Smooth muscle cell (in vitro differentiated cells): ENCODE data around the gene UMAD1. TPM values are rescaled to one million over a fixed set of nuclear protein-coding genes. Genes with fewer than 3 reads are reported as not detected.

Experiments
- DNase-seq: peaks from one replicate; lab custom pipeline; 2025; ENCODE audit not compliant: unreplicated experiment; lab: John Stamatoyannopoulos, UW
- H2AFZ ChIP-seq: fragments of 200-600 bp; sonication (generic); 2 replicates; pipeline ENCODE4 v1.6.0; 2016; ENCODE audit warnings: antibody characterized with exemption, low read depth, mild to moderate bottlenecking
- H3F3A ChIP-seq: fragments of 200-600 bp; sonication (generic); 2 replicates; pipeline ENCODE4 v1.6.0; 2017; ENCODE audit warnings: antibody characterized with exemption, low read depth
- H3K27ac ChIP-seq: fragments of 200-600 bp; sonication (generic); 2 replicates; pipeline ENCODE4 v1.5.1; 2016; ENCODE audit warnings: low read depth, mild to moderate bottlenecking
- H3K27me3 ChIP-seq: fragments of 200-600 bp; sonication (generic); 2 replicates; pipeline ENCODE4 v1.6.1; 2016; ENCODE audit warnings: low read depth, mild to moderate bottlenecking
- H3K36me3 ChIP-seq: fragments of 200-600 bp; sonication (generic); 2 replicates; pipeline ENCODE4 v1.5.1; 2016; ENCODE audit warnings: low read depth
- H3K4me1 ChIP-seq: fragments of 200-600 bp; sonication (generic); 2 replicates; pipeline ENCODE4 v1.5.1; 2016; ENCODE audit warnings: low read depth
- H3K4me2 ChIP-seq: fragments of 200-600 bp; sonication (generic); 2 replicates; pipeline ENCODE4 v1.6.0; 2016; ENCODE audit warnings: mild to moderate bottlenecking
- H3K4me3 ChIP-seq: fragments of 200-600 bp; sonication (generic); 2 replicates; pipeline ENCODE4 v1.5.1; 2016; ENCODE audit warnings: mild to moderate bottlenecking
- H3K79me2 ChIP-seq: fragments of 200-600 bp; sonication (generic); 2 replicates; pipeline ENCODE4 v1.6.0; 2016; ENCODE audit warnings: low read depth, mild to moderate bottlenecking
- H3K9ac ChIP-seq: fragments of 200-600 bp; sonication (generic); 2 replicates; pipeline ENCODE4 v1.6.0; 2016; ENCODE audit warnings: low read depth
- H3K9me3 ChIP-seq: fragments of 200-600 bp; sonication (generic); replicated peaks from 2 replicates; pipeline ENCODE4 v1.5.1; 2016; ENCODE audit warnings: low read depth
- H4K20me1 ChIP-seq: fragments of 200-600 bp; sonication (generic); 2 replicates; pipeline ENCODE4 v1.6.0; 2016; ENCODE audit warnings: low read depth
- CTCF ChIP-seq: fragments of 200-600 bp; sonication (generic); IDR thresholded peaks from 2 replicates; pipeline ENCODE4 v1.5.1; 2017; ENCODE audit warnings: borderline replicate concordance, mild to moderate bottlenecking, antibody characterized with exemption; ENCODE audit not compliant: insufficient read depth, poor library complexity, severe bottlenecking
- WGBS: methylation state at CpG from one replicate; pipeline ENCODE4 v1.1.7; 2016; ENCODE audit warnings: low lambda C conversion rate; 5-methylcytosine and 5-hydroxymethylcytosine counted together
- polyA plus RNA-seq: library from polyadenylated mRNA; unstranded; fragments of >200 nt; fragmentation: Nextera tagmentation; extraction: Ambion mirVana; gene quantifications from 2 replicates; pipeline ENCODE4 v1.2.1, GENCODE V29; 2016
- total RNA-seq: library from RNA; depleted of rRNA; stranded (reverse); fragments of >200 nt; gene quantifications from 2 replicates; pipeline ENCODE4 v1.2.3, GENCODE V29; 2014

The UMAD1 gene
- total and polyA plus RNA-seq, 2 experiments from 2014 or later: 13.7 to 24.3 TPM

- 96% methylated on average over 3 of the region's 3 CpGs for WGBS
- TF ChIP-seq CTCF: no peak
- no peak overlapping the region for H3K27ac ChIP-seq
- no peaks in the 10 kb centered on the region for H3F3A ChIP-seq
- H3K36me3 ChIP-seq: no peaks in the 10 kb centered on the region
- no peaks in the 10 kb centered on the region for H3K27me3 ChIP-seq
- DNase-seq: no peak
- H3K4me1 ChIP-seq: peaks cover 6% of the 10 kb centered on the region
- H4K20me1 ChIP-seq: no peaks in the 10 kb centered on the region
- no peaks in the 10 kb centered on the region for H3K9me3 ChIP-seq
- no peak overlapping the region for H2AFZ ChIP-seq
- H3K4me2 ChIP-seq: no peak overlapping the region
- H3K9ac ChIP-seq: no peak overlapping the region
- peaks cover 2% of the 10 kb centered on the region for H3K79me2 ChIP-seq
- no peak overlapping the region for H3K4me3 ChIP-seq
Measured at GRCh38 chr7:7670490-7670889, 29.9 kb downstream of the UMAD1 start.

GRCh38 chr7:7671361-7671760 lies 30.8 kb downstream of the UMAD1 start:
- Histone ChIP-seq H3K27ac (no peak overlapping the region), H3K9ac (no peak overlapping the region), H3K4me3 (no peak overlapping the region), H2AFZ (no peak overlapping the region), H4K20me1 (no peaks in the 10 kb centered on the region), H3F3A (no peaks in the 10 kb centered on the region), H3K27me3 (no peaks in the 10 kb centered on the region), H3K4me1 (peaks cover 5% of the 10 kb centered on the region), H3K9me3 (no peaks in the 10 kb centered on the region), H3K36me3 (no peaks in the 10 kb centered on the region), H3K4me2 (no peak overlapping the region), H3K79me2 (no peaks in the 10 kb centered on the region)
- no peak for DNase-seq
- TF ChIP-seq CTCF: no peak
- WGBS: 61% methylated on average over 3 of the region's 3 CpGs

GRCh38 chr7:7672545-7673239 lies 32.1 kb downstream of the UMAD1 start:
- no peak overlapping the region for H3K27ac ChIP-seq
- H3K27me3 ChIP-seq: no peaks in the 10 kb centered on the region
- no peak overlapping the region for H2AFZ ChIP-seq
- no peak overlapping the region for H3K4me2 ChIP-seq
- no peaks in the 10 kb centered on the region for H3K9me3 ChIP-seq
- H3F3A ChIP-seq: no peaks in the 10 kb centered on the region
- H3K9ac ChIP-seq: no peak overlapping the region
- 89% methylated on average over 6 of the region's 6 CpGs for WGBS
- H3K4me3 ChIP-seq: no peak overlapping the region
- no peaks in the 10 kb centered on the region for H3K79me2 ChIP-seq
- H3K4me1 ChIP-seq: peaks cover 5% of the 10 kb centered on the region
- TF ChIP-seq CTCF: no peak
- no peaks in the 10 kb centered on the region for H3K36me3 ChIP-seq
- no peak for DNase-seq
- no peaks in the 10 kb centered on the region for H4K20me1 ChIP-seq

- TF ChIP-seq CTCF: no peak
- Histone ChIP-seq H3F3A (no peaks in the 10 kb centered on the region), H3K9ac (no peak overlapping the region), H3K36me3 (no peaks in the 10 kb centered on the region), H3K9me3 (no peaks in the 10 kb centered on the region), H3K79me2 (no peaks in the 10 kb centered on the region), H3K4me2 (no peak overlapping the region), H3K27ac (no peak overlapping the region), H2AFZ (no peak overlapping the region), H3K4me3 (no peak overlapping the region), H3K4me1 (peaks cover 5% of the 10 kb centered on the region), H3K27me3 (no peaks in the 10 kb centered on the region), H4K20me1 (no peaks in the 10 kb centered on the region)
- WGBS: 81% methylated on average over 2 of the region's 2 CpGs
- DNase-seq: no peak
Measured at GRCh38 chr7:7673240-7673550, 32.6 kb downstream of the UMAD1 start.
